Brain microvascular endothelial cell (primary cell): ENCODE data around the gene ESRRG.

Experiments
- DNase-seq: peaks from one replicate; pipeline ENCODE4 v3.0.0-alpha.2; 2020
- H3K27ac ChIP-seq: fragments of 250-450 bp; sonication (Bioruptor Pico); 2 replicates; pipeline ENCODE4 v1.5.1; 2020; ENCODE audit warnings: mild to moderate bottlenecking, moderate library complexity
- H3K27me3 ChIP-seq: fragments of 250-450 bp; sonication (Bioruptor Pico); replicated peaks from 2 replicates; pipeline ENCODE4 v1.5.1; 2020; ENCODE audit warnings: mild to moderate bottlenecking
- H3K36me3 ChIP-seq: fragments of 250-450 bp; sonication (Bioruptor Pico); replicated peaks from 2 replicates; pipeline ENCODE4 v1.5.1; 2020; ENCODE audit warnings: mild to moderate bottlenecking
- H3K4me3 ChIP-seq: 2 replicates; pipeline ENCODE4 v1.5.1; 2011; ENCODE audit warnings: low read depth, mild to moderate bottlenecking, control low read depth, low read length, moderate library complexity
- CTCF ChIP-seq: IDR thresholded peaks from 2 replicates; pipeline ENCODE4 v1.5.1; 2011; ENCODE audit warnings: low read depth, mild to moderate bottlenecking, moderate library complexity, low read length, control low read depth, inconsistent platforms; ENCODE audit errors: missing control alignments
- in situ Hi-C: cut with HindIII; loops from 2 replicates; pipeline ENCODE4 v1.10.0; 2017; ENCODE audit warnings: low sequenced_read_pairs, low pct_ligation_motif_present

Gene ESRRG

GRCh38 chr1:216739793-216740192 lies 16.6 kb upstream of the ESRRG start:
- no peak for TF ChIP-seq CTCF

GRCh38 chr1:216732121-216732520 lies 8.9 kb upstream of the ESRRG start:
- H3K4me3 ChIP-seq = no peak overlapping the region
- in situ Hi-C loops = no loop called here
- H3K36me3 ChIP-seq = no peaks in the 10 kb centered on the region
- no peak overlapping the region for H3K27ac ChIP-seq
- no peak for DNase-seq
- no peaks in the 10 kb centered on the region for H3K27me3 ChIP-seq
- no peak for TF ChIP-seq CTCF

More at GRCh38 chr1:216739793-216740192, 16.6 kb upstream of the ESRRG start:
- no peak overlapping the region for H3K4me3 ChIP-seq
- DNase-seq = no peak
- in situ Hi-C loops = no loop called here
- H3K27me3 ChIP-seq = no peaks in the 10 kb centered on the region
- no peak overlapping the region for H3K27ac ChIP-seq
- H3K36me3 ChIP-seq = no peaks in the 10 kb centered on the region

GRCh38 chr1:216731562-216731961 lies 8.3 kb upstream of the ESRRG start:
- Histone ChIP-seq H3K36me3 (no peaks in the 10 kb centered on the region), H3K27ac (no peak overlapping the region), H3K4me3 (no peak overlapping the region), H3K27me3 (no peaks in the 10 kb centered on the region)
- no peak for DNase-seq
- in situ Hi-C loops = no loop called here
- no peak for TF ChIP-seq CTCF

- no peak overlapping the region for H3K4me3 ChIP-seq
Measured at GRCh38 chr1:216726435-216726834, 3.2 kb upstream of the ESRRG start.

GRCh38 chr1:216722821-216723220 lies 408 bp downstream of the ESRRG start:
- no peak for DNase-seq
- no peak for TF ChIP-seq CTCF
- in situ Hi-C loops = no loop called here
- Histone ChIP-seq H3K36me3 (no peaks in the 10 kb centered on the region), H3K27ac (no peak overlapping the region), H3K27me3 (no peaks in the 10 kb centered on the region), H3K4me3 (peak overlapping the region; percentile 46)

More at GRCh38 chr1:216726435-216726834, 3.2 kb upstream of the ESRRG start:
- H3K36me3 ChIP-seq = no peaks in the 10 kb centered on the region
- in situ Hi-C loops = no loop called here
- no peak overlapping the region for H3K27ac ChIP-seq
- H3K27me3 ChIP-seq = no peaks in the 10 kb centered on the region
- no peak for TF ChIP-seq CTCF
- no peak for DNase-seq

GRCh38 chr1:216721863-216722262 lies 1.4 kb downstream of the ESRRG start:
- no peak for TF ChIP-seq CTCF
- no peaks in the 10 kb centered on the region for H3K27me3 ChIP-seq
- H3K36me3 ChIP-seq = no peaks in the 10 kb centered on the region
- no peak overlapping the region for H3K27ac ChIP-seq
- no peak overlapping the region for H3K4me3 ChIP-seq
- in situ Hi-C loops = no loop called here
- DNase-seq = no peak
